Neural cell (in vitro differentiated cells): Measurements from ENCODE around the gene C2CD3.

Source experiments
- EP300 ChIP-seq: fragments of 450-650 bp; conservative IDR thresholded peaks from 2 replicates; pipeline ENCODE4 v1.6.1; 2014; ENCODE audit warnings: antibody characterized with exemption, mild to moderate bottlenecking, moderate library complexity; ENCODE audit not compliant: poor library complexity, severe bottlenecking
- EZH2 ChIP-seq: fragments of 200-600, 300-800 bp; shearing (Covaris generic), sonication (generic); IDR thresholded peaks from 2 replicates; pipeline ENCODE4 v1.6.1; 2014; ENCODE audit warnings: antibody characterized with exemption, low read length, borderline replicate concordance, mild to moderate bottlenecking; ENCODE audit not compliant: insufficient read depth, poor library complexity, severe bottlenecking
- MXI1 ChIP-seq: fragments of 450-650 bp; conservative IDR thresholded peaks from 2 replicates; pipeline ENCODE4 v1.6.1; 2014; ENCODE audit warnings: antibody characterized with exemption, mild to moderate bottlenecking; ENCODE audit not compliant: poor library complexity, severe bottlenecking
- POLR2AphosphoS5 ChIP-seq: IDR thresholded peaks from 2 replicates; pipeline ENCODE4 v1.6.1; 2012
- SMC3 ChIP-seq: fragments of 450-650 bp; conservative IDR thresholded peaks from 2 replicates; pipeline ENCODE4 v1.6.1; 2014; ENCODE audit warnings: antibody characterized with exemption, mild to moderate bottlenecking, moderate library complexity; ENCODE audit not compliant: poor library complexity
- TF ChIP-seq, protein P1 (sequence below): fragments of 450-650 bp; IDR thresholded peaks from 2 replicates; pipeline ENCODE4 v1.5.1; 2014; ENCODE audit warnings: antibody characterized with exemption, mild to moderate bottlenecking, moderate library complexity; ENCODE audit not compliant: poor library complexity, severe bottlenecking
- TF ChIP-seq, protein P2 (sequence below): IDR thresholded peaks from 2 replicates; pipeline ENCODE4 v1.6.1; 2012; ENCODE audit warnings: borderline replicate concordance

DNA sequence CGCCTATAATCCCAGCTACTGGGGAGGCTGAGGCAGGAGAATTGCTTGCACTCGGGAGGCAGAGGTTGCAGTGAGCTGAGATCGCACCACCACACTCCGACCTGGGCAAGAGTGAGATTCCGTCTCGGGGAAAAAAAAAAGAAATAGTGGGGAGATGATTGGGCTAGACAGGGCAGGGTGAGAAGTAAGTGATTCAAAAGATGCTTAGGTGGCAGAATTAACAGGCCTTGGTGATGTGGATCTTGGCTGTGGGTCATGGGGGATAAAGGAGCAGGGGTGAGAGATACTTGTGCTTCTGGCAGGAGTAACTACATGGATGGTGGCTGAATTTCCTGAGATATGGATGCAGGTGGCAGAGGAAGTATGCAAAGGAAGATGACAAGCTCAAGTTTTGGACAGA lies 148.8 kb downstream of the C2CD3 start:
- TF ChIP-seq, protein P1, sequence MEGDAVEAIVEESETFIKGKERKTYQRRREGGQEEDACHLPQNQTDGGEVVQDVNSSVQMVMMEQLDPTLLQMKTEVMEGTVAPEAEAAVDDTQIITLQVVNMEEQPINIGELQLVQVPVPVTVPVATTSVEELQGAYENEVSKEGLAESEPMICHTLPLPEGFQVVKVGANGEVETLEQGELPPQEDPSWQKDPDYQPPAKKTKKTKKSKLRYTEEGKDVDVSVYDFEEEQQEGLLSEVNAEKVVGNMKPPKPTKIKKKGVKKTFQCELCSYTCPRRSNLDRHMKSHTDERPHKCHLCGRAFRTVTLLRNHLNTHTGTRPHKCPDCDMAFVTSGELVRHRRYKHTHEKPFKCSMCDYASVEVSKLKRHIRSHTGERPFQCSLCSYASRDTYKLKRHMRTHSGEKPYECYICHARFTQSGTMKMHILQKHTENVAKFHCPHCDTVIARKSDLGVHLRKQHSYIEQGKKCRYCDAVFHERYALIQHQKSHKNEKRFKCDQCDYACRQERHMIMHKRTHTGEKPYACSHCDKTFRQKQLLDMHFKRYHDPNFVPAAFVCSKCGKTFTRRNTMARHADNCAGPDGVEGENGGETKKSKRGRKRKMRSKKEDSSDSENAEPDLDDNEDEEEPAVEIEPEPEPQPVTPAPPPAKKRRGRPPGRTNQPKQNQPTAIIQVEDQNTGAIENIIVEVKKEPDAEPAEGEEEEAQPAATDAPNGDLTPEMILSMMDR, result no peak
- no peak for TF ChIP-seq POLR2AphosphoS5
- no peak for TF ChIP-seq EZH2
- TF ChIP-seq MXI1, result no peak
- no peak for TF ChIP-seq SMC3
- TF ChIP-seq EP300, result no peak
- TF ChIP-seq, protein P2, sequence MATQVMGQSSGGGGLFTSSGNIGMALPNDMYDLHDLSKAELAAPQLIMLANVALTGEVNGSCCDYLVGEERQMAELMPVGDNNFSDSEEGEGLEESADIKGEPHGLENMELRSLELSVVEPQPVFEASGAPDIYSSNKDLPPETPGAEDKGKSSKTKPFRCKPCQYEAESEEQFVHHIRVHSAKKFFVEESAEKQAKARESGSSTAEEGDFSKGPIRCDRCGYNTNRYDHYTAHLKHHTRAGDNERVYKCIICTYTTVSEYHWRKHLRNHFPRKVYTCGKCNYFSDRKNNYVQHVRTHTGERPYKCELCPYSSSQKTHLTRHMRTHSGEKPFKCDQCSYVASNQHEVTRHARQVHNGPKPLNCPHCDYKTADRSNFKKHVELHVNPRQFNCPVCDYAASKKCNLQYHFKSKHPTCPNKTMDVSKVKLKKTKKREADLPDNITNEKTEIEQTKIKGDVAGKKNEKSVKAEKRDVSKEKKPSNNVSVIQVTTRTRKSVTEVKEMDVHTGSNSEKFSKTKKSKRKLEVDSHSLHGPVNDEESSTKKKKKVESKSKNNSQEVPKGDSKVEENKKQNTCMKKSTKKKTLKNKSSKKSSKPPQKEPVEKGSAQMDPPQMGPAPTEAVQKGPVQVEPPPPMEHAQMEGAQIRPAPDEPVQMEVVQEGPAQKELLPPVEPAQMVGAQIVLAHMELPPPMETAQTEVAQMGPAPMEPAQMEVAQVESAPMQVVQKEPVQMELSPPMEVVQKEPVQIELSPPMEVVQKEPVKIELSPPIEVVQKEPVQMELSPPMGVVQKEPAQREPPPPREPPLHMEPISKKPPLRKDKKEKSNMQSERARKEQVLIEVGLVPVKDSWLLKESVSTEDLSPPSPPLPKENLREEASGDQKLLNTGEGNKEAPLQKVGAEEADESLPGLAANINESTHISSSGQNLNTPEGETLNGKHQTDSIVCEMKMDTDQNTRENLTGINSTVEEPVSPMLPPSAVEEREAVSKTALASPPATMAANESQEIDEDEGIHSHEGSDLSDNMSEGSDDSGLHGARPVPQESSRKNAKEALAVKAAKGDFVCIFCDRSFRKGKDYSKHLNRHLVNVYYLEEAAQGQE, result no peak
